GM12873 (cell line): ENCODE results near the gene CTIF.

ENCODE experiments used
- CTCF ChIP-seq: IDR thresholded peaks from 2 replicates; pipeline ENCODE4 v1.5.1; 2012; ENCODE audit warnings: low read depth, mild to moderate bottlenecking, moderate library complexity, low read length, control low read depth; ENCODE audit not compliant: insufficient read depth; ENCODE audit errors: missing control alignments

The CTIF gene

GRCh38 chr18:48843162-48843561 lies 304.3 kb downstream of the CTIF start:
- no peak for TF ChIP-seq CTCF

- TF ChIP-seq CTCF = no peak
Measured at GRCh38 chr18:48843596-48843995, 304.8 kb downstream of the CTIF start.

- TF ChIP-seq CTCF = no peak
Measured at GRCh38 chr18:48844271-48844670, 305.4 kb downstream of the CTIF start.

GRCh38 chr18:48845174-48845573 lies 306.3 kb downstream of the CTIF start:
- TF ChIP-seq CTCF = no peak

GRCh38 chr18:48846423-48846932 lies 307.6 kb downstream of the CTIF start:
- no peak for TF ChIP-seq CTCF

- no peak for TF ChIP-seq CTCF
Measured at GRCh38 chr18:48847807-48848486, 309.1 kb downstream of the CTIF start.

- no peak for TF ChIP-seq CTCF
Measured at GRCh38 chr18:48848641-48849143, 309.9 kb downstream of the CTIF start.
